Hepatocyte (in vitro differentiated cells): ENCODE measurements around the gene GABBR2. TPM values are rescaled to one million over a fixed set of nuclear protein-coding genes. Genes with fewer than 3 reads are reported as not detected.
A peak's percentile ranks its signal among the peaks of the same experiment; 100 is the strongest.

Experiments
- DNase-seq: peaks from one replicate; pipeline ENCODE4 v3.0.0-alpha.2; 2016; ENCODE audit warnings: low spot score
- H2AFZ ChIP-seq: fragments of 200-600 bp; sonication (generic); 2 replicates; pipeline ENCODE4 v1.6.0; 2016; ENCODE audit warnings: antibody characterized with exemption, mild to moderate bottlenecking
- H3K27ac ChIP-seq: fragments of 200-600 bp; sonication (generic); 2 replicates; pipeline ENCODE4 v1.5.1; 2016; ENCODE audit warnings: mild to moderate bottlenecking
- H3K27me3 ChIP-seq: fragments of 200-600 bp; sonication (generic); 2 replicates; pipeline ENCODE4 v1.6.1; 2016
- H3K36me3 ChIP-seq: fragments of 200-600 bp; sonication (generic); replicated peaks from 2 replicates; pipeline ENCODE4 v1.5.1; 2016; ENCODE audit warnings: low read depth; ENCODE audit not compliant: insufficient read depth
- H3K4me1 ChIP-seq: fragments of 200-600 bp; sonication (generic); 2 replicates; pipeline ENCODE4 v1.5.1; 2016; ENCODE audit warnings: mild to moderate bottlenecking, moderate library complexity; ENCODE audit not compliant: insufficient read depth
- H3K4me2 ChIP-seq: fragments of 200-600 bp; sonication (generic); 2 replicates; pipeline ENCODE4 v1.6.0; 2016
- H3K4me3 ChIP-seq: fragments of 200-600 bp; sonication (generic); 2 replicates; pipeline ENCODE4 v1.5.1; 2016; ENCODE audit warnings: mild to moderate bottlenecking
- H3K79me2 ChIP-seq: fragments of 200-600 bp; sonication (generic); 2 replicates; pipeline ENCODE4 v1.6.0; 2017; ENCODE audit warnings: mild to moderate bottlenecking
- H3K9me2 ChIP-seq: fragments of 200-600 bp; sonication (generic); replicated peaks from 2 replicates; pipeline ENCODE4 v1.6.0; 2017; ENCODE audit warnings: mild to moderate bottlenecking; ENCODE audit not compliant: insufficient read depth
- H3K9me3 ChIP-seq: fragments of 200-600 bp; sonication (generic); 2 replicates; pipeline ENCODE4 v1.5.1; 2016; ENCODE audit warnings: low read depth, mild to moderate bottlenecking
- H4K20me1 ChIP-seq: fragments of 200-600 bp; sonication (generic); 2 replicates; pipeline ENCODE4 v1.6.0; 2016; ENCODE audit warnings: mild to moderate bottlenecking; ENCODE audit not compliant: insufficient read depth, poor library complexity, severe bottlenecking
- EZH2 ChIP-seq: fragments of 200-600 bp; sonication (generic); IDR thresholded peaks from 2 replicates; pipeline ENCODE4 v1.6.1; 2016; ENCODE audit warnings: antibody characterized with exemption, mild to moderate bottlenecking, borderline replicate concordance
- EZH2phosphoT487 ChIP-seq: fragments of 200-600 bp; sonication (generic); IDR thresholded peaks from one replicate; pipeline ENCODE4 v1.6.1; 2018; ENCODE audit warnings: antibody characterized with exemption, mild to moderate bottlenecking, low read depth, moderate library complexity; ENCODE audit not compliant: unreplicated experiment, severe bottlenecking
- WGBS: methylation state at CpG from one replicate; pipeline ENCODE4 v1.1.6; 2016; ENCODE audit warnings: low lambda C conversion rate; ENCODE audit errors: missing lambda C conversion rate; 5-methylcytosine and 5-hydroxymethylcytosine counted together
- polyA plus RNA-seq: library from polyadenylated mRNA; unstranded; fragments of >200 nt; fragmentation: Nextera tagmentation; extraction: Ambion mirVana; gene quantifications from 2 replicates; pipeline ENCODE4 v1.2.1, GENCODE V29; 2016
- total RNA-seq: library from RNA; depleted of rRNA; stranded (reverse); fragments of >200 nt; gene quantifications from 2 replicates; pipeline ENCODE4 v1.2.3, GENCODE V29; 2014
- TF ChIP-seq, protein P1 (sequence below): fragments of 200-600 bp; sonication (generic); IDR thresholded peaks from 2 replicates; pipeline ENCODE4 v1.5.1; 2016; ENCODE audit warnings: antibody characterized with exemption, mild to moderate bottlenecking; ENCODE audit not compliant: poor library complexity

The GABBR2 gene
- total and polyA plus RNA-seq, 2 experiments from 2014 or later = 0.20 to 0.28 TPM

DNA sequence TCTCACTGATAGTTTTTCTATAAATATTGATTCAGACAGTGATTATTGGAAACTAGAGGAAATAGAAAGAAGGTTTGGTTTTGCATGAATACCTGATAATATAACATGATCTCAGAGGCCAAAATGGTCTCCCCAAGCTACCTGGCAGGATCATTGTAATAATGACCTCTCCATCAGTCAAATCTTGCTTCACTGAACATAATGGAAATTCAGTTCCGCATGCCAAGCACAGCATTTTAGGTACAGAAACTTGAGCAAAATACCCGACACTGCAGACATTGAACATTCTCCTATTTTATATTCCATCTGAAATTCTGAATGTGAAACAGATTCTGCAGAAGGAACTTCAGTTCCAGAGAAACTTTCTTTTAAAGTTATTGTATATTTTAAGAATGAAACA is 444.2 kb downstream of the GABBR2 start:
- no peaks in the 10 kb centered on the region for H3K36me3 ChIP-seq
- no peak for DNase-seq
- no peak overlapping the region for H3K4me2 ChIP-seq
- H3K27me3 ChIP-seq = no peaks in the 10 kb centered on the region
- no peaks in the 10 kb centered on the region for H4K20me1 ChIP-seq
- no peaks in the 10 kb centered on the region for H3K79me2 ChIP-seq
- H3K9me2 ChIP-seq = no peaks in the 10 kb centered on the region
- no peak for TF ChIP-seq EZH2phosphoT487
- TF ChIP-seq EZH2 = no peak
- H3K4me1 ChIP-seq = no peaks in the 10 kb centered on the region
- H3K27ac ChIP-seq = no peak overlapping the region
- 90% methylated on average over 2 of the region's 2 CpGs for WGBS
- H3K9me3 ChIP-seq = no peaks in the 10 kb centered on the region
- H2AFZ ChIP-seq = no peak overlapping the region
- no peak overlapping the region for H3K4me3 ChIP-seq

DNA sequence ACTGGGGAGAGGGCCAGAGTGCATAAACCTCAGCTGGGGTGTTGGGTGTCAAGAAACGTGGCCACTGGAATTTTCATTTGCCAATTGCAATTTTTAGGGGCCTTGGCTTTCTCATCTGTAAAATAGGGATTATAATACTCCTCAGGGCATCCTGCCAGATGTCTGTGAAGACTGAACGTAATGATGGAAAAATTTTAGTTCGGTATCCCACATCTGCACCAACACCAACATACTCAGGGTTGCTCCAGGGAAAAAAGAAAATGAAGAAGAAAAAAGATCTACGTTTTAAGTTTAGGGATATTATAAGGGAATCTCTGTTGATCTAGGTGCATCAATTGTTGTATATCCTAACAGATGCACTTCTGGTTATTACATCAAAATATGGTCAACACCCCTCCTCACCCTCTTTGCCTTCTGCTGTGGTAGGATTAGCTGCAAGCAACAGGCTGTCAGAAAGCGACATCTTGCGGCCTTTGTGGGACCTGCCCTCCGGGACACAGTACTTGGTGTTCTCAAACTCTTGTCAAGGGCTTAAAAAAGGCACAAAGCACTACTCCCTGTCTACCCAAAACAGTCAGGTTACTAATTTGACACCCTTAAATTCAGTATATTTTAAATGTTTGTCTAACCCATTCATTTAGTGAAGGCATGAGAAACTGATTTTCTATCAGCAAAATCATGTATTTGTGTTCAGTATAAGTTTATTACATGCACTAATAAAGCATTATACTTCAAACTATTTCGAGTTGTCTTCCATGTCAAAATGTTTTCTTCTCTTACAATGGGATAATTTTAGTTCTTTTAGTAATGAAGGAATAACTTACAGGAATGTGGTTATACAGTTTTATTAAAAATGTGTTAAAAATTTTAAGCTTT is 445.0 kb downstream of the GABBR2 start:
- 41% methylated on average over 8 of the region's 8 CpGs for WGBS

DNA sequence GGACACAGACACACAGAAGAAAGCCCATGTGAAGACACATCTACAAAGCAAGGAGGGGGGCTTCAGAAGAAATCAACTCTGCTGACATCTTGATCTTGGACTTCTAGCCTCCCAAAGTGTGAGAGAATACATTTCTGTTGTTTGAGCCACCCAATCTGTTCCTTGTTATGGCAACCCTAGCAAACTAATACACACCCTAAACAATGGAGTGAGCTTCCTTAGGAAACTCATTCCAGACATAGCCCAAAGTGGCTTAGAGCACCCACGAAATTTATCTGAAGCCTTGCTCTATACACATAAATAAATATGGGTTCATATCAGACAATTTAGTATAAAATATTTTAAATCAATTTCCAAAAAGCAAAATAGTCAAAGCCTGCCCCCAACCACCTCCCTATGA is 445.7 kb downstream of the GABBR2 start:
- Histone ChIP-seq H3K4me3 (no peak overlapping the region), H3K4me2 (no peak overlapping the region), H4K20me1 (no peaks in the 10 kb centered on the region), H3K27me3 (no peaks in the 10 kb centered on the region), H2AFZ (no peak overlapping the region), H3K36me3 (no peaks in the 10 kb centered on the region), H3K27ac (no peak overlapping the region), H3K79me2 (no peaks in the 10 kb centered on the region), H3K9me3 (no peaks in the 10 kb centered on the region), H3K9me2 (no peaks in the 10 kb centered on the region), H3K4me1 (no peaks in the 10 kb centered on the region)
- WGBS = 85% methylated on average over 1 of the region's 1 CpG
- DNase-seq = no peak
- TF ChIP-seq, protein P1, sequence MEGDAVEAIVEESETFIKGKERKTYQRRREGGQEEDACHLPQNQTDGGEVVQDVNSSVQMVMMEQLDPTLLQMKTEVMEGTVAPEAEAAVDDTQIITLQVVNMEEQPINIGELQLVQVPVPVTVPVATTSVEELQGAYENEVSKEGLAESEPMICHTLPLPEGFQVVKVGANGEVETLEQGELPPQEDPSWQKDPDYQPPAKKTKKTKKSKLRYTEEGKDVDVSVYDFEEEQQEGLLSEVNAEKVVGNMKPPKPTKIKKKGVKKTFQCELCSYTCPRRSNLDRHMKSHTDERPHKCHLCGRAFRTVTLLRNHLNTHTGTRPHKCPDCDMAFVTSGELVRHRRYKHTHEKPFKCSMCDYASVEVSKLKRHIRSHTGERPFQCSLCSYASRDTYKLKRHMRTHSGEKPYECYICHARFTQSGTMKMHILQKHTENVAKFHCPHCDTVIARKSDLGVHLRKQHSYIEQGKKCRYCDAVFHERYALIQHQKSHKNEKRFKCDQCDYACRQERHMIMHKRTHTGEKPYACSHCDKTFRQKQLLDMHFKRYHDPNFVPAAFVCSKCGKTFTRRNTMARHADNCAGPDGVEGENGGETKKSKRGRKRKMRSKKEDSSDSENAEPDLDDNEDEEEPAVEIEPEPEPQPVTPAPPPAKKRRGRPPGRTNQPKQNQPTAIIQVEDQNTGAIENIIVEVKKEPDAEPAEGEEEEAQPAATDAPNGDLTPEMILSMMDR = no peak
- TF ChIP-seq EZH2phosphoT487 (no peak), EZH2 (no peak)

More for the DNA sequence above, 445.0 kb downstream of the GABBR2 start:
- Histone ChIP-seq H3K9me3 (no peaks in the 10 kb centered on the region), H3K27me3 (no peaks in the 10 kb centered on the region), H3K79me2 (no peaks in the 10 kb centered on the region), H4K20me1 (no peaks in the 10 kb centered on the region), H3K36me3 (no peaks in the 10 kb centered on the region), H3K27ac (no peak overlapping the region), H3K4me1 (no peaks in the 10 kb centered on the region), H3K4me2 (no peak overlapping the region), H3K9me2 (no peaks in the 10 kb centered on the region), H3K4me3 (no peak overlapping the region), H2AFZ (no peak overlapping the region)
- peak; percentile 84 for DNase-seq
- TF ChIP-seq, protein P1 = peak; percentile 99
- TF ChIP-seq EZH2 = no peak
- TF ChIP-seq EZH2phosphoT487 = no peak

DNA sequence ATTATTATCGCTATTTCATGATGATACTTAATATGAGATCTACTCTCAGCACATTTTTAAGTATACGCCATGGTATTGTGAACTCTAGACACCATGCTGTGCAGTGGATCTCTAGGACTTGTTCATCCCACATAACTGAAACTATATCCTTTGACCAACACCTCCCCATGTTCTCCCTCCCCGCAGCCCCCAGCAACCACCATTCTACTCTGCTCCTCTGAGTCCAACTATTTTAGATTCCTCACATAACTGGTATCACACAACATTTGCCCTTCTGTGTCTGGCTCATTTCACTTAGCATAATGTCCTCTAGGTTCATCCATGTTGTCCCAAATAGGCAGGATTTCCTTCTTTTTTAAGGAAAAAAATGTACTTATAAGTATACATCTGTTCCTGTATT is 446.7 kb downstream of the GABBR2 start:
- H3K27ac ChIP-seq = no peak overlapping the region
- H3K27me3 ChIP-seq = no peaks in the 10 kb centered on the region
- H3K9me2 ChIP-seq = no peaks in the 10 kb centered on the region
- no peak overlapping the region for H2AFZ ChIP-seq
- 91% methylated on average over 3 of the region's 3 CpGs for WGBS
- H3K4me1 ChIP-seq = no peaks in the 10 kb centered on the region
- no peaks in the 10 kb centered on the region for H3K36me3 ChIP-seq
- H3K9me3 ChIP-seq = no peaks in the 10 kb centered on the region
- no peak overlapping the region for H3K4me3 ChIP-seq
- no peak for TF ChIP-seq EZH2phosphoT487
- TF ChIP-seq EZH2 = no peak
- TF ChIP-seq, protein P1 = no peak
- H3K4me2 ChIP-seq = no peak overlapping the region
- no peak for DNase-seq
- no peaks in the 10 kb centered on the region for H4K20me1 ChIP-seq
- H3K79me2 ChIP-seq = no peaks in the 10 kb centered on the region
